ENCODE data around the gene AMY1A. TPM values are rescaled to one million over a fixed set of nuclear protein-coding genes. Genes with fewer than 3 reads are reported as not detected.
"Not testable (repeated sequence)": the region's sequence is repeated elsewhere in the genome, so short reads cannot be mapped to it uniquely, and the experiment has no call there.

The AMY1A gene
- total RNA-seq = not detected

DNA sequence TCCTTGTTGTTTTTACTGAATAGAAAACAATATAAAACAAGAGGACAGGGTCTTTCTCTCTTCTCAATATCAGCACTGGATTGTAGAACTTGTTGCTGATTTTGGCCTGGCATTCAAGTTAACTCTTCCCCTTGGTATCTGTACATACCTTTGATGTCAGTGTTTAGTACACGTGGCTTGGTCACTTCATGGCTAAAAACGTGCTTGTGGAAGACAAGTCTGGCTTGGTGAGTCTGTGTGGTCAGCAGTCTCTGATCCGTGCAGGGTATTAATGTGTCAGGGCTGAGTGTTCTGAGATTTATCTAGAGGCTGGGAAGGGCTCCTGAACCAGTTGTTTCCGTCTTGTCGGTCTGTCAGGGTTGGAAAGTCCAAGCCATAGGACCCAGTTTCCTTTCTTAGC lies at the start of gene AMY1A:
Gene AMY1A (plus strand): TSS at position 301 of the 400 bp plus-strand sequence. CDS start 571 bp downstream, outside the sequence.
- DNase-seq = not testable (repeated sequence)

DNA sequence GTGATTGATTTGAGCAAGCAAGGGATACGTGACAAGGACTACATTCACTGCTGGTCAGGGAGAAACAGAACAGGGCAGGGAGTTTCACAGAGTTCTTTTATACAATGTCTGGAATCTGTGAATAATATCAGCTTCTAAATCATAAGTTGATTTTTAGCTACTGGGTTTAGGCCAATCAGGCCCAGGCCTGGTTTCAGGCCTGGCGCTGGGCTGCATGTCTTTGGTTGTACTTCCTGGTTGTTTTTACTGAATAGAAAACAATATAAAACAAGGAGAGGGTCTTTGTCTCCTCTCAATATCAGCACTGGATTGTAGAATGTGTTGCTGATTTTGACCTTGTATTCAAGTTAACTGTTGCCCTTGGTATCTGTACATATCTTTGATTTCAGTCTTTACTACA lies 39.2 kb upstream of the AMY1A start:
- DNase-seq = no peak

DNA sequence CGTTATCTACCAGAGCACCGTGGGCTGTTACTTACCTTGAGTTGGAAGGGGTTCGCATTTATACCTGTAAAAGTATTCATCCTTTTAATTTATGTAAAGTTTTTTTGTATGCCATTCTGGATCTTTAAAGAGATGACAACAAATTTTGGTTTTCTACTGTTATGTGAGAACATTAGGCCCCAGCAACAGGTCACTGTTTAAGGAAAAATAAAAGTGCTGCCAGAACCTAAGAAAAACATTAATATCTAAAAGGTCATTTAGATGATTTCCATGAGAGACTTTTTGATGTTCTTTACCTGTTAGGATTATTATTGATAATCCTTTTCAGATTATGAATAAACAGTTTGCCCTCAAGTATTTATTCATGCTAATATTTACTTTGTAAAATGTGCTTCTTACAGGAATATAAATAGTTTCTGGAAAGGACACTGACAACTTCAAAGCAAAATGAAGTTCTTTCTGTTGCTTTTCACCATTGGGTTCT lies 38.5 kb upstream of the AMY1A start, which contains the start of gene AMY2A:
Gene AMY2A (plus strand): TSS at position 434 of the 484 bp plus-strand sequence. CDS start 14 bp downstream, at position 448.
- not testable (repeated sequence) for DNase-seq

DNA sequence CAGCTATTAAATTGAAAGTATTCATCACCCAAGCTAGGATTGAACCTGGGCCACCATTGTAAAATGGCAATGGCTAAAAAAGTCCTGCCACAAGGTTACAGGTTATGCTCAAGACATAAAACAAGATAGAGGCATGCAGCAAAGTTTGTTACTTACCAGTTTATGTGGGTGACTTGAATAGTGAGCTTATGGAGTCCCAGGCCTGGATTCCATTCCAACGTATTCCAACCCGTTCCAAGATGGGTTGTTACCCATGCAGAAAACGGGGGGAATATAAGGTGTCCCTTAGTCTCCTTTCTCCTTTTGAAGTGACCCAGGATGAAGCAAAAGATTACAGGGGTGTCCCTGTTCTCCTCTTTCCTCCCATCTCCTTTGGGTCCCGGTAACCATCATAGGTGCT lies 28.1 kb upstream of the AMY1A start:
- not testable (repeated sequence) for DNase-seq

DNA sequence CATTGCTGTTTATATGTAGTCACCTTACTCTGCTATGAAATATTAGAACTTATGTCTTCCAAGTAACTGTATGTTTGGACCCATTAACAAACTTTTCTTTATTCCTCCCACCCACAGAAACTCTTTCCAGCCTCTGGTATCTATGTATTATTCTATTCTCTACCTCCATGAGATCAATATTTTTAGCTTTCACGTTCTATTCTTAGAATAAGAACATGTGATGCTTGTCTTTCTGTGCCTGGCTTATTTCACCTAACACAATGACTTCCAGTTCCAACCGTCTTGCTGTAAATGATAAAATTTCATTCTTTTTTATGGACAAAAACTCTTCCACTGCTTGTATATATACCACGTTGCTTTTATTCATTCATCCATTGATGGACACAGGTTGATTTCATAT lies 14.4 kb upstream of the AMY1A start:
- not testable (repeated sequence) for DNase-seq

DNA sequence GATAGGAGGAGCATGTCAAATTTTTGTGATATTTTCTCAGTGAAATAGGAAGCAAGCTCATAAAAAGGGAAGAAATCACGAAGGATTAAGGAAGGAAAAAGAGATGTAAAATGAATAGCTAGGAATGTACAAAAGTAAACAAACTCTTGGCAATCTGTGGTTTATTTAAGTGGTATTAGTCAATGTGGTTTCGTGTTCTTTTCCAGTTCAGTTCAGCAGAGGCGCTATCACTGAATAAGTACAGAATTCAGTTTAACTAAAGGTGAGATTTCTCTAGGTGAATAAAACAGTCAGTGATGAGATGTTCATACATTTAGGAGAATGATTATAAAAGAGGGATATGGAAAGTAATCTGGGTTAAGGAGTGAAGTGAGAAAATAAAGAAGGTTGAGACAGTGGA lies 11.7 kb upstream of the AMY1A start:
- not testable (repeated sequence) for DNase-seq

DNA sequence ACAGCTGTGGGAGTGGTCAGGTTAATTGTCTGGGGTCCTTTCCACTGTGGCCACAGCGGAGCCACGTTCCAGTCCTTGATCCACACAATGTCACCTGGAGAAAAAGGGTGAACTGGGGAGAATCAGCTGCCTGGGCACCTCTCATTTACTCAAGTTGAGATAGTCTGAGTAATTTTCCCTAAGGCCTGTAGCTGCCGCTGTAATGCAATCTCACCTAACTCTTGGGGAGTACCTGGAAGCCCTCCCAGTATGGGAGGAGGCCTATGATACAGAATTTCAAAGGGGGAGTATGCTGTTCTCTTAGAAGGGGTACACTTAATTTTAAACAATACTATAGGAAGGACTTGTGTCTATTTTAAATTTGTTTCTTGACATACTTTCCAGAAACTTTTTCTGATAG lies 5.3 kb upstream of the AMY1A start:
- not testable (repeated sequence) for DNase-seq

DNA sequence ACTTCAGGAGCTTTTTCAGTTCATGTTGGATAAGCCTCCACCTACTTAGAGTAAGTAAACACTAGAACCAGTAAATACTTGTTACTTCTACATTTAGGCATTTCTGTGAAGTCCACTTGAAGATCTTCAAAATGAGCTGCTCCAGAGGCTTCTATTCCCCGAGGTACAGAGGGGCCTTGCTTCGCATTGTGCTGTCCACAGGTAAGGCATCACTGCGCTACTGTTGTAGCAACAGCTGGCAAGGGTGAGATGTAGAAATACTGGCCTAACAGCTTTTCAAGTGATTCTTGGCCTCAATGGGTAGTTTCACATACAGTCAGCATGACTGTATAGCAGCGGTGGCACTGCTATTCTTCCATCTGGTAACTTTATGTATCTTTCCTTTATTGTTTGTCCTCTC lies 4.7 kb upstream of the AMY1A start:
- DNase-seq = not testable (repeated sequence)

DNA sequence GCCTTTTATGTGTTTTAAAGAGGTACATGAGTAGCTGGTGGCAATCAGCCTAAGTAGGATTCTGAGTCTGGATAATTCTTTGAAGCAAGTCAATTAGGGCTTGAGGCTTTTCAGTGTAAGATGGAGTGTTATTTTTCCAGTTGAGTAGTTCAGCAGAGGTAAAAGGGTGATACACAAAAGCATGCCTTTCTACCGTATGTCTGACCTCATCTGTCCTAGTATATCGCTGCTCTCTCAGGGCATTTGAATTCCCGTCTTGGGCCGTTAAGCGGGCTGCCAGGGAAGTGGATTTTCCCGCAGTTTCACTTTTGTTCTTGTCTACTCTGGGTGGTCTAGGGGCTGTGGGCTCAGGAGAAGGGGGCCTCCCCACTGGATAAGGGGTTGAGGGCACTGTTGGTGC lies 1.4 kb upstream of the AMY1A start:
- not testable (repeated sequence) for DNase-seq

DNA sequence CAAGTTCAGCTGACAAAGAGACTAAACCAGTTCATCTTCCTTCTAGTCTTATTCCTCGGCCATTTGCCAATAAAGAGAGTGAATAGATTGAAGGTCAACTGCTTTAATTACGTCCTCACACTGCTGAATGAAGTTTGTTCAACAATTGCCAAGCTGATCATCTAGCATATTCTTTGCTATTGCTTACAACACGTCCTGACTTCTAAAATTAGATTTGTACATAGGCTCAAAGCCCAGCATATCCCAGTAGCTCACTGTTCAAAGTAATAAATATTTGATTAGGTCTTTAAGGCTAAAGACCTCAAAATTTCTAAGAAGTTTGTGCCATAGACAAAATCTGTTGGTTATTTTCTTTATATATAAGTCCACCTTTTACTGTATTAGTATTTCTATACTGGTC lies 20.8 kb downstream of the AMY1A start:
- DNase-seq = not testable (repeated sequence)

DNA sequence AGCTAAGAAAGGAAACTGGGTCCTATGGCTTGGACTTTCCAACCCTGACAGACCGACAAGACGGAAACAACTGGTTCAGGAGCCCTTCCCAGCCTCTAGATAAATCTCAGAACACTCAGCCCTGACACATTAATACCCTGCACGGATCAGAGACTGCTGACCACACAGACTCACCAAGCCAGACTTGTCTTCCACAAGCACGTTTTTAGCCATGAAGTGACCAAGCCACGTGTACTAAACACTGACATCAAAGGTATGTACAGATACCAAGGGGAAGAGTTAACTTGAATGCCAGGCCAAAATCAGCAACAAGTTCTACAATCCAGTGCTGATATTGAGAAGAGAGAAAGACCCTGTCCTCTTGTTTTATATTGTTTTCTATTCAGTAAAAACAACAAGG lies 40.5 kb downstream of the AMY1A start, which contains the start of gene AMY1B:
Gene AMY1B (minus strand): TSS at position 101 of the 400 bp plus-strand sequence. CDS start 571 bp downstream, outside the sequence.
- DNase-seq = not testable (repeated sequence)

DNA sequence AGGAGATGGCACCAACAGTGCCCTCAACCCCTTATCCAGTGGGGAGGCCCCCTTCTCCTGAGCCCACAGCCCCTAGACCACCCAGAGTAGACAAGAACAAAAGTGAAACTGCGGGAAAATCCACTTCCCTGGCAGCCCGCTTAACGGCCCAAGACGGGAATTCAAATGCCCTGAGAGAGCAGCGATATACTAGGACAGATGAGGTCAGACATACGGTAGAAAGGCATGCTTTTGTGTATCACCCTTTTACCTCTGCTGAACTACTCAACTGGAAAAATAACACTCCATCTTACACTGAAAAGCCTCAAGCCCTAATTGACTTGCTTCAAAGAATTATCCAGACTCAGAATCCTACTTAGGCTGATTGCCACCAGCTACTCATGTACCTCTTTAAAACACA lies 41.9 kb downstream of the AMY1A start:
- DNase-seq = not testable (repeated sequence)

DNA sequence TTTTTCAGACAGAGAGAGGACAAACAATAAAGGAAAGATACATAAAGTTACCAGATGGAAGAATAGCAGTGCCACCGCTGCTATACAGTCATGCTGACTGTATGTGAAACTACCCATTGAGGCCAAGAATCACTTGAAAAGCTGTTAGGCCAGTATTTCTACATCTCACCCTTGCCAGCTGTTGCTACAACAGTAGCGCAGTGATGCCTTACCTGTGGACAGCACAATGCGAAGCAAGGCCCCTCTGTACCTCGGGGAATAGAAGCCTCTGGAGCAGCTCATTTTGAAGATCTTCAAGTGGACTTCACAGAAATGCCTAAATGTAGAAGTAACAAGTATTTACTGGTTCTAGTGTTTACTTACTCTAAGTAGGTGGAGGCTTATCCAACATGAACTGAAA lies 45.1 kb downstream of the AMY1A start:
- DNase-seq = not testable (repeated sequence)

DNA sequence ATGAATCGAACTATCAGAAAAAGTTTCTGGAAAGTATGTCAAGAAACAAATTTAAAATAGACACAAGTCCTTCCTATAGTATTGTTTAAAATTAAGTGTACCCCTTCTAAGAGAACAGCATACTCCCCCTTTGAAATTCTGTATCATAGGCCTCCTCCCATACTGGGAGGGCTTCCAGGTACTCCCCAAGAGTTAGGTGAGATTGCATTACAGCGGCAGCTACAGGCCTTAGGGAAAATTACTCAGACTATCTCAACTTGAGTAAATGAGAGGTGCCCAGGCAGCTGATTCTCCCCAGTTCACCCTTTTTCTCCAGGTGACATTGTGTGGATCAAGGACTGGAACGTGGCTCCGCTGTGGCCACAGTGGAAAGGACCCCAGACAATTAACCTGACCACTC lies 45.7 kb downstream of the AMY1A start:
- DNase-seq = not testable (repeated sequence)

DNA sequence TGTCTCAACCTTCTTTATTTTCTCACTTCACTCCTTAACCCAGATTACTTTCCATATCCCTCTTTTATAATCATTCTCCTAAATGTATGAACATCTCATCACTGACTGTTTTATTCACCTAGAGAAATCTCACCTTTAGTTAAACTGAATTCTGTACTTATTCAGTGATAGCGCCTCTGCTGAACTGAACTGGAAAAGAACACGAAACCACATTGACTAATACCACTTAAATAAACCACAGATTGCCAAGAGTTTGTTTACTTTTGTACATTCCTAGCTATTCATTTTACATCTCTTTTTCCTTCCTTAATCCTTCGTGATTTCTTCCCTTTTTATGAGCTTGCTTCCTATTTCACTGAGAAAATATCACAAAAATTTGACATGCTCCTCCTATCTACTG lies 52.1 kb downstream of the AMY1A start:
- DNase-seq = not testable (repeated sequence)

DNA sequence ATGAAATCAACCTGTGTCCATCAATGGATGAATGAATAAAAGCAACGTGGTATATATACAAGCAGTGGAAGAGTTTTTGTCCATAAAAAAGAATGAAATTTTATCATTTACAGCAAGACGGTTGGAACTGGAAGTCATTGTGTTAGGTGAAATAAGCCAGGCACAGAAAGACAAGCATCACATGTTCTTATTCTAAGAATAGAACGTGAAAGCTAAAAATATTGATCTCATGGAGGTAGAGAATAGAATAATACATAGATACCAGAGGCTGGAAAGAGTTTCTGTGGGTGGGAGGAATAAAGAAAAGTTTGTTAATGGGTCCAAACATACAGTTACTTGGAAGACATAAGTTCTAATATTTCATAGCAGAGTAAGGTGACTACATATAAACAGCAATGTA lies 54.8 kb downstream of the AMY1A start:
- not testable (repeated sequence) for DNase-seq

Small RNAs within 50 kb of the gene (small RNA-seq; reads per million reads assigned to genes)
- not detected for gene AC105272.1

Other genes with a start within 250 kb of the AMY1A start
- 29.8 TPM for gene RNPC3, start 130.1 kb upstream of the AMY1A start, total RNA-seq
- gene AMY2B, start 84.2 kb upstream of the AMY1A start, total RNA-seq = 201 TPM
- not detected for gene AMY2A, start 38.3 kb upstream of the AMY1A start, total RNA-seq
- gene AMY1B, start 40.5 kb downstream of the AMY1A start, total RNA-seq = not detected
- not detected for gene AMY1C, start 94.1 kb downstream of the AMY1A start, total RNA-seq

Data from occipital lobe (tissue), 3 donors.